Lower leg skin (tissue), 3 donors: ENCODE data around the gene PTPA.

Source experiments
- POLR2A ChIP-seq, 2 donors: fragments of 450-650 bp; IDR thresholded peaks; one replicate each; pipeline ENCODE4 v1.6.1; 2016 to 2017; ENCODE audit warnings: antibody characterized with exemption in 2 of 2, mild to moderate bottlenecking in 1 of 2, moderate library complexity in 1 of 2
- TF ChIP-seq, protein P1 (sequence below), 3 donors: fragments of 450-650 bp; IDR thresholded peaks; one replicate each; pipeline ENCODE4 v1.5.1; 2016; ENCODE audit warnings: antibody characterized with exemption in 3 of 3, mild to moderate bottlenecking in 3 of 3, moderate library complexity in 2 of 3

DNA sequence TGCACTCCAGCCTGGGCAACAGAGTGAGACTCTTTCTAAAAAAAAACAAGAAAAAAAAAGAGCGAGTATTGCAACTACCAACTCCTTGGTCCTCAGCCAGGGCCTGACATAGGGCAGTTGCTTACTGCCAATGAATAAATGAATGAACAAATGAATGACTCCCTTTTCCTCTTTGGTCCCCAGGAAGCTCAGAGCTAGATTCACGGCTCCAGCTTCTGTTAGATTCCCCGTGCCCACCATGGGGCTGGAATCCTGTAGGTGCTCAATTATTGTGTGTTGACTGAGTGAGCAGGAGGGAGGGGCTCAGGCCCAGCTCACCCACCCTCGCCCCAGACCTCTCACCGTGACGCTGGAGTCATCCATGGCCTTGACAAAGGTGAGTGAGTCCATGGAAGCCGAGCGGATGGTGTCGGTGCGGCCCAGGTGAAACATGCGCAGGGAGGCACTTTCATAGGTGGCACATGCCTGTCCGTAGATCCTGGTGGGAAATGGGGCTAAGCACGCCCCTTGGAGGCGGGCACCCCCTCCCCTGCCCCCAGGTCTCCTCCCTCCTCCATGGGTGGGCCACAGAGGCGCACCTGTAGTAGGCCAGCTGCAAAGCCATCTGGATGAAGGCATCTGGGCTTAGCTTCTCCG, 13.4 kb upstream of the PTPA start:
- TF ChIP-seq, protein P1, sequence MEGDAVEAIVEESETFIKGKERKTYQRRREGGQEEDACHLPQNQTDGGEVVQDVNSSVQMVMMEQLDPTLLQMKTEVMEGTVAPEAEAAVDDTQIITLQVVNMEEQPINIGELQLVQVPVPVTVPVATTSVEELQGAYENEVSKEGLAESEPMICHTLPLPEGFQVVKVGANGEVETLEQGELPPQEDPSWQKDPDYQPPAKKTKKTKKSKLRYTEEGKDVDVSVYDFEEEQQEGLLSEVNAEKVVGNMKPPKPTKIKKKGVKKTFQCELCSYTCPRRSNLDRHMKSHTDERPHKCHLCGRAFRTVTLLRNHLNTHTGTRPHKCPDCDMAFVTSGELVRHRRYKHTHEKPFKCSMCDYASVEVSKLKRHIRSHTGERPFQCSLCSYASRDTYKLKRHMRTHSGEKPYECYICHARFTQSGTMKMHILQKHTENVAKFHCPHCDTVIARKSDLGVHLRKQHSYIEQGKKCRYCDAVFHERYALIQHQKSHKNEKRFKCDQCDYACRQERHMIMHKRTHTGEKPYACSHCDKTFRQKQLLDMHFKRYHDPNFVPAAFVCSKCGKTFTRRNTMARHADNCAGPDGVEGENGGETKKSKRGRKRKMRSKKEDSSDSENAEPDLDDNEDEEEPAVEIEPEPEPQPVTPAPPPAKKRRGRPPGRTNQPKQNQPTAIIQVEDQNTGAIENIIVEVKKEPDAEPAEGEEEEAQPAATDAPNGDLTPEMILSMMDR (IDR thresholded peaks at IDR 0.05) = no peak
- no peak for TF ChIP-seq POLR2A (IDR thresholded peaks at IDR 0.05)
